Astrocyte of the cerebellum (primary cell): ENCODE results near the gene SLC2A8.

Experiments used
- DNase-seq: peaks from one replicate; pipeline ENCODE4 v3.0.0-alpha.2; 2011; ENCODE audit warnings: low read depth
- H3K4me3 ChIP-seq: 2 replicates; pipeline ENCODE4 v1.5.1; 2011; ENCODE audit warnings: mild to moderate bottlenecking, low read depth, low read length, moderate library complexity
- CTCF ChIP-seq: IDR thresholded peaks from 2 replicates; pipeline ENCODE4 v1.5.1; 2012; ENCODE audit warnings: low read length, low read depth, moderate library complexity, mild to moderate bottlenecking; ENCODE audit errors: missing control alignments
- in situ Hi-C: cut with HindIII; loops from 2 replicates; pipeline ENCODE4 v1.10.0; 2017; ENCODE audit warnings: low sequenced_read_pairs

Gene SLC2A8

GRCh38 chr9:127406799-127407491, 10.0 kb downstream of the SLC2A8 start:
- DNase-seq: no peak
- in situ Hi-C loops: loop anchor here (5.0 kb wide), 1 partner anchor 35 kb away; no protein-coding TSS in a partner anchor
- H3K4me3 ChIP-seq: no peak overlapping the region
- TF ChIP-seq CTCF: no peak

- DNase-seq: no peak
- H3K4me3 ChIP-seq: no peak overlapping the region
- no peak for TF ChIP-seq CTCF
- in situ Hi-C loops: loop anchor here (5.0 kb wide), 1 partner anchor 35 kb away; no protein-coding TSS in a partner anchor
Observed at GRCh38 chr9:127407492-127407843, 10.5 kb downstream of the SLC2A8 start.

- no peak overlapping the region for H3K4me3 ChIP-seq
- TF ChIP-seq CTCF: no peak
- DNase-seq: no peak
- in situ Hi-C loops: no loop called here
Observed at GRCh38 chr9:127411122-127411521, 14.2 kb downstream of the SLC2A8 start.

GRCh38 chr9:127415141-127415540, 18.2 kb downstream of the SLC2A8 start:
- TF ChIP-seq CTCF: no peak
- in situ Hi-C loops: no loop called here
- no peak overlapping the region for H3K4me3 ChIP-seq
- no peak for DNase-seq

GRCh38 chr9:127415657-127416056, 18.7 kb downstream of the SLC2A8 start:
- TF ChIP-seq CTCF: no peak
- in situ Hi-C loops: no loop called here
- H3K4me3 ChIP-seq: no peak overlapping the region
- no peak for DNase-seq

- TF ChIP-seq CTCF: no peak
- in situ Hi-C loops: no loop called here
- H3K4me3 ChIP-seq: no peak overlapping the region
- DNase-seq: no peak
Observed at GRCh38 chr9:127417131-127418036, 20.4 kb downstream of the SLC2A8 start.
